Hepatocyte (in vitro differentiated cells): ENCODE data around the gene TRMT1.

ENCODE experiments used
- CTCF ChIP-seq: fragments of 200-600 bp; sonication (generic); IDR thresholded peaks from 2 replicates; pipeline ENCODE4 v1.5.1; 2016; ENCODE audit warnings: antibody characterized with exemption, mild to moderate bottlenecking; ENCODE audit not compliant: poor library complexity
- EZH2 ChIP-seq: fragments of 200-600 bp; sonication (generic); IDR thresholded peaks from 2 replicates; pipeline ENCODE4 v1.6.1; 2016; ENCODE audit warnings: antibody characterized with exemption, mild to moderate bottlenecking, borderline replicate concordance

DNA sequence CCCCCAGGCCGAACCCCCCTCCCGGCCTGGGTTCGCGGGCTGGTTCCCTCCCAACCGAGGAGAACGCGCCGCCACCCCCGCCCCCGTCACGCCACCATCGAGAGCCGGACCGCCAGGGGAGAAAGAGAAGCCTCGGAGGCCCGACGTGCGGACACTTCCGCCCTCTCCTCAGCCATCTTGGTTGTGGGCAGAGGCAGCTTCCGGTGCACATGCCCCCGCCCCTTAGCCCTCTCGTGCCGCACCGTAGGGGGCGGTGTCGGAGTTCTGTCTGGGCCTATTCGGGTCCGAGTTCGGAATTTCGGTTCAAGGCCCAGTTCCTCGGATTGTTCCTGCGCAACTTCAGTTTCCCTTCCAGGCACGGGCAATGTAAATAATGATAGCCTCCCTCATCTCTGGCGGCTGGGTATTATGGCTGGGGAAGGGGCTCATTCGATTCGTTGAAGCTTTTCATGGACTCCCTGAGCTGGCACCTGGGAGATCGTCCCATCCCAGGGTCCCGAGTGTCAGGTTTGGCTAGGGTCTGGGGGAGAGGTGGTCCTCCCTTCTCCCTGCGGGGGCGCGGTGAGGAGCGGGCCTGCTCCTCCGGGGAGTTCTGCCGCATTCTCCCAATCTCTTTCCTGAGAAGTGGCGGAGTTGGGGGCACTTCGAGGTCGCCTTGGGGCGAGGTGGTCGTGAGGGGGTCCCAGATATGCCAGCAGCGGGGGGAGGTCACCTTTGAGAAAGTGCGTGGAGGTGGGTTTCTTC is 33.8 kb upstream of the TRMT1 start, which contains the start of the genes IER2 and STX10:
- TF ChIP-seq CTCF = peak; percentile 60
- no peak for TF ChIP-seq EZH2
